Bronchial epithelial cell (primary cell): ENCODE results near the gene ZNF76. TPM values are rescaled to one million over a fixed set of nuclear protein-coding genes. Genes with fewer than 3 reads are reported as not detected.

ENCODE experiments used
- DNase-seq: peaks from one replicate; pipeline ENCODE4 v3.0.0-alpha.2; 2010; ENCODE audit warnings: low read depth
- FAIRE-seq: peaks from 2 replicates; lab custom pipeline; 2011; peaks lifted over from hg19 to GRCh38; lab: Jason Lieb, UNC
- H3K27me3 ChIP-seq: 2 replicates; pipeline ENCODE4 v1.5.1; 2011; ENCODE audit warnings: low read length; ENCODE audit not compliant: control insufficient read depth, insufficient read depth
- H3K36me3 ChIP-seq: 2 replicates; pipeline ENCODE4 v1.5.1; 2011; ENCODE audit warnings: low read length; ENCODE audit not compliant: control insufficient read depth, insufficient read depth
- H3K4me3 ChIP-seq: 2 replicates; pipeline ENCODE4 v1.5.1; 2011; ENCODE audit warnings: mild to moderate bottlenecking, low read depth, low read length, control low read depth
- total RNA-seq: library from RNA; depleted of rRNA; stranded (reverse); fragments of >200 nt; gene quantifications from 2 replicates; pipeline ENCODE4 v1.2.1, GENCODE V29; 2014
- TF ChIP-seq, protein P1 (sequence below): IDR thresholded peaks from 2 replicates; pipeline ENCODE4 v1.5.1; 2011; ENCODE audit warnings: mild to moderate bottlenecking, moderate library complexity, low read length, control low read depth, inconsistent platforms; ENCODE audit not compliant: insufficient read depth, severe bottlenecking

ZNF76 gene
- total RNA-seq, 1 donor from 2014 or later, result 5.3 TPM

DNA sequence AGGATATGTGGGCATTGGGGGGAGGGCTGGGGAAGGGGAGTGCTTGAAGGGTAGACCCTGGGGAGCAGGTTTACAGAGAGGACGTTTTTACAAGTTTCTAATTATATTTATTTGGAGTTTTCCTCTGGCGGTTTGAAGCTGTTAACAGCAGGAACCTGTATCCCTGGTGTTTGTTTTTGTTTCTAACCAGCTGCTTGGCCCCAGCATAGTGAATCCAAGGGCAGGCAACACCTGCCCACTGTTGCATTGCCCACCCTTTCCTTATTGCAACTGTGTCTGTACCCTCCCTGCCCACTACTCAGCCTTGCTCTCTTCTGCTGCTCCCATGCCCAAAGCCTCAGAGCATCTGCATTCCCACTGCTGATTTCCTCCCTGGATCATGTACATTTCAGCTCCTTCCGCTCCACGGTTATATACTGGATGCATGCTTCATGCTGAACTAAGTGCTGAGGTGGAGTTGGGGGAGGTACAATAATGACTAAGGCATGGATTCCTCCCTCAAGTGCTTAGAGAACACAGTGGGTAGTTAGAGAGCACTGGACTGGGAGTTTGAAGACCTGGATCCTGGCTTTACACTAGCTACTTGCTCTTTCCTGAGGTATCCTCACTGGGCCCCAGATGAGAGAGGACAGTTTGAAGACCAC lies 39.7 kb upstream of the ZNF76 start:
- H3K4me3 ChIP-seq, result no peak overlapping the region
- DNase-seq (no peak), FAIRE-seq (no peak)
- TF ChIP-seq, protein P1, sequence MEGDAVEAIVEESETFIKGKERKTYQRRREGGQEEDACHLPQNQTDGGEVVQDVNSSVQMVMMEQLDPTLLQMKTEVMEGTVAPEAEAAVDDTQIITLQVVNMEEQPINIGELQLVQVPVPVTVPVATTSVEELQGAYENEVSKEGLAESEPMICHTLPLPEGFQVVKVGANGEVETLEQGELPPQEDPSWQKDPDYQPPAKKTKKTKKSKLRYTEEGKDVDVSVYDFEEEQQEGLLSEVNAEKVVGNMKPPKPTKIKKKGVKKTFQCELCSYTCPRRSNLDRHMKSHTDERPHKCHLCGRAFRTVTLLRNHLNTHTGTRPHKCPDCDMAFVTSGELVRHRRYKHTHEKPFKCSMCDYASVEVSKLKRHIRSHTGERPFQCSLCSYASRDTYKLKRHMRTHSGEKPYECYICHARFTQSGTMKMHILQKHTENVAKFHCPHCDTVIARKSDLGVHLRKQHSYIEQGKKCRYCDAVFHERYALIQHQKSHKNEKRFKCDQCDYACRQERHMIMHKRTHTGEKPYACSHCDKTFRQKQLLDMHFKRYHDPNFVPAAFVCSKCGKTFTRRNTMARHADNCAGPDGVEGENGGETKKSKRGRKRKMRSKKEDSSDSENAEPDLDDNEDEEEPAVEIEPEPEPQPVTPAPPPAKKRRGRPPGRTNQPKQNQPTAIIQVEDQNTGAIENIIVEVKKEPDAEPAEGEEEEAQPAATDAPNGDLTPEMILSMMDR, result no peak
- peaks cover 7% of the 10 kb centered on the region for H3K27me3 ChIP-seq
- no peaks in the 10 kb centered on the region for H3K36me3 ChIP-seq

DNA sequence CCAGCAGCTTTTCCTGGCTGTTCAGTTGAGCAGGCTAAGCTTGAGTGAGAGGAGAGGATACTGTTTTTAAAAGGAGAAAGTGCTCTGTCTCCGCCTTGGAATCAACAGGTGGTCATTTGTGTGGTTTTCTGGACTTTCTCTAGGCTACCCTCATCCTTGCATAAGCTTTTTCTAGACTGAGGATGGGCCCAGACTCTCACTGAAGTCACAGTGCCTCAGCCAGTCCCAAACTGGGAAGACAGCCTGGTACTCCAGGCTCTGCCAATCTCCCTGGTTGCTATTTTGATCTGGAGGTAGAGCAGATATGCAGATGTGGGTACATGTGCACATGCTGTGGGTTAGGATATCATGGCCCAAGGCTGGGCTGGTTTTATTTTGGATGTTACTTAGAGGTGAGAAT lies 38.8 kb upstream of the ZNF76 start:
- peaks cover 3% of the 10 kb centered on the region for H3K27me3 ChIP-seq
- TF ChIP-seq, protein P1, result no peak
- DNase-seq, result no peak
- no peak for FAIRE-seq
- no peak overlapping the region for H3K4me3 ChIP-seq
- no peaks in the 10 kb centered on the region for H3K36me3 ChIP-seq

DNA sequence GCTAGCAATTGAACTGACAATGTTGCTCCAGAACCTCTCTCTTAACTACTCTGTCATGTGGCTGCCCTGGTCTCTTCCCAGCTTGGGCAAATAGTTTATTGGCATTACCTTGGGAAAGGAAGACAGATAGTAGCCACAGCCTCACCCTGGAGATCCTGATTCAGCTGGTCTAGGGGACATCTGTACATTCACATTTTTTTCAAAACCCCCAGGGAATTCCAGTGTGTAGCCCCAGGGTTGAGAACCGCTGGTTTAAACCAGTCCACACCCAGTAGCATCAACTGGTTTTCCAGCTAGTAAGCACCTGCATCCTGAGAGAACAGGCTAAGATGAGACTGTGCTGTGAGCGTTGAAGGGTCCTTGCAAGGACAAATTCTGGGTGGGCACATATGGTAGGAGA lies 36.1 kb upstream of the ZNF76 start:
- Histone ChIP-seq H3K4me3 (no peak overlapping the region), H3K27me3 (peaks cover 2% of the 10 kb centered on the region), H3K36me3 (no peaks in the 10 kb centered on the region)
- DNase-seq (no peak), FAIRE-seq (no peak)
- TF ChIP-seq, protein P1, result no peak

DNA sequence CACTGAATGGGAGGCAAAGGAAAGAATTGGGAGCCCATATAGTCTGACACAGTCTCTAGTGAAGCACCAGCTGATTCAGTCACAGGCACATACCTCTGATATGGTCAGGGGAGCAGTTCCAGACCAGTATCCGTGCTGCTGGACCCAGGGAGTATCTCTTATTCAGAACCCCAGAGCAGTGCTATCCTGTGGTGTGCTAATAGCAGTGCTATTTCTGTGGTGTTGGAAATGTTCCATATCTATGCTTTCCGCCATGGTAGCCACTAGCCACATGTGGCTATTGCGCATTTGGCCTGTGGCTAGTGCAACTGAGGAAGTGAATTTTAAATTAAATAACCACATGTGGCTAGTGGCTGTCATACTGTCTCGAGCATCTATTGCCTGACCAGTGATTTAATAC lies 34.8 kb upstream of the ZNF76 start:
- Histone ChIP-seq H3K36me3 (no peaks in the 10 kb centered on the region), H3K4me3 (no peak overlapping the region), H3K27me3 (peaks cover 2% of the 10 kb centered on the region)
- TF ChIP-seq, protein P1, result no peak
- FAIRE-seq (no peak), DNase-seq (no peak)

DNA sequence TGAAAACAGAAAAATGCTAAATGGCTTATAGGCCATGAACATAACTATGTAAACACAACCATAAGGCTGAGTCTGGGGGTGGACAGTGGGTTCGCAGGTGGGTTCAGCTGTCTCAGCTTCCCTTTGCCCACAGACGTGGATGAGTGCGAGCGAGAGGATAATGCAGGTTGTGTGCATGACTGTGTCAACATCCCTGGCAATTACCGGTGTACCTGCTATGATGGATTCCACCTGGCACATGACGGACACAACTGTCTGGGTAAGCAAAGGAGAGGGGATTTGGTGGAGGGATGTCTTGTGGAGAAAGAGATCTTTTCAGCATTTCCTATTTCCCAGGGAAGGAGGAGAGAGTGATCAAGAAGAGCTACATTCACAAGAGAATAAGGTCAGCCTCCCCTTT lies 31.1 kb upstream of the ZNF76 start:
- no peak for DNase-seq
- TF ChIP-seq, protein P1, result no peak
- FAIRE-seq, result no peak
- Histone ChIP-seq H3K36me3 (no peaks in the 10 kb centered on the region), H3K27me3 (no peaks in the 10 kb centered on the region), H3K4me3 (no peak overlapping the region)

DNA sequence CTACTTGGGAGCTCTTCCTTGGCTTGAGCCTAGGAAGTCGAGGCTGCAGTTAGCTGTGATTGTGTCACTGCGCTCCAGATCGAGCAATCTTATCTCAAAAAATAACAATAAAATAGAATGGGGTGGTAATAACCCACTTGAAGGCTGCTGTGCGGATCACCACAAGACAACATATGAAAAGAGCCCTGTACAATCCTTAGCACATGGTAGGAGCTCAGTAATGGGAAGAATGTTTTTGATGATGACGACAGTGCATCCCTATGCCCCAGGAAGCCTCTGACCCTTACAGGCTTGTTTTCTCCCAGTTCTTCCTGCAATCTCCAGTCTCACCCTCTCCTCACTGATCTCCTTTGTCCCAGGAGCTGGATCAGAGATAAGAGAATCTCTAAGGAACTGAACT lies 30.2 kb upstream of the ZNF76 start:
- DNase-seq (no peak), FAIRE-seq (no peak)
- Histone ChIP-seq H3K4me3 (no peak overlapping the region), H3K36me3 (no peaks in the 10 kb centered on the region), H3K27me3 (no peaks in the 10 kb centered on the region)
- TF ChIP-seq, protein P1, result no peak
